Common myeloid progenitor, CD34-positive (primary cell): ENCODE data around the gene ATP8A2.
"Not testable (repeated sequence)": the region's sequence is repeated elsewhere in the genome, so short reads cannot be mapped to it uniquely, and the experiment has no call there.

Experiments
- CTCF ChIA-PET: fragments of 350-600 bp; sonication (Branson Sonifier 250); formaldehyde crosslinking; loops from one replicate; lab custom pipeline; 2021; ENCODE audit warnings: antibody characterized with exemption; lab: Charles Lee
- POLR2A ChIA-PET: fragments of 350-600 bp; sonication (Branson Sonifier 250); formaldehyde crosslinking; loops from one replicate; lab custom pipeline; 2021; ENCODE audit warnings: antibody characterized with exemption; lab: Charles Lee
- DNase-seq, 3 donors: peaks; one replicate each; pipeline versions ENCODE4 v3.0.0 to v3.0.0-alpha.2; 2013
- H3K27ac ChIP-seq, 2 experiments: 1 replicate in 1 of 2; 2 replicates in 1 of 2; pipeline ENCODE4 v1.7.0; 2013; ENCODE audit warnings: inconsistent platforms in 2 of 2, low read length in 2 of 2, mild to moderate bottlenecking in 2 of 2, low read depth in 1 of 2, moderate library complexity in 1 of 2; ENCODE audit not compliant: severe bottlenecking in 2 of 2, insufficient read depth in 1 of 2, poor library complexity in 1 of 2
- H3K27me3 ChIP-seq, 5 experiments: replicated peaks in 2 of 5; 1 replicate in 3 of 5; 2 replicates in 2 of 5; pipeline versions ENCODE4 v1.6.1 to v1.7.0; 2013; ENCODE audit warnings: low read length in 4 of 5, mild to moderate bottlenecking in 2 of 5, moderate library complexity in 2 of 5, inconsistent platforms in 1 of 5; ENCODE audit not compliant: insufficient read depth in 5 of 5, control insufficient read depth in 4 of 5
- H3K36me3 ChIP-seq, 4 experiments: 1 replicate in 2 of 4; 2 replicates in 2 of 4; pipeline versions ENCODE4 v1.6.1 to v1.7.0; 2013; ENCODE audit warnings: low read length in 3 of 4, control low read depth in 1 of 4, mild to moderate bottlenecking in 1 of 4; ENCODE audit not compliant: control insufficient read depth in 4 of 4, insufficient read depth in 4 of 4
- H3K4me1 ChIP-seq, 4 experiments: 1 replicate in 3 of 4; 2 replicates in 1 of 4; pipeline versions ENCODE4 v1.6.1 to v1.7.1; 2013; ENCODE audit warnings: low read length in 3 of 4, mild to moderate bottlenecking in 3 of 4, control low read depth in 1 of 4, inconsistent platforms in 1 of 4, moderate library complexity in 1 of 4; ENCODE audit not compliant: control insufficient read depth in 4 of 4, insufficient read depth in 4 of 4; ENCODE audit errors: control extremely low read depth in 1 of 4
- H3K4me3 ChIP-seq, 7 experiments: 1 replicate in 4 of 7; 2 replicates in 3 of 7; pipeline versions ENCODE4 v1.5.1 to v1.7.0; 2013; ENCODE audit warnings: mild to moderate bottlenecking in 7 of 7, low read length in 6 of 7, moderate library complexity in 6 of 7, inconsistent platforms in 2 of 7, low read depth in 2 of 7, control low read depth in 1 of 7; ENCODE audit not compliant: insufficient read depth in 4 of 7, control insufficient read depth in 1 of 7; ENCODE audit errors: extremely low read depth in 1 of 7
- H3K9me3 ChIP-seq, 5 experiments: 1 replicate in 4 of 5; 2 replicates in 1 of 5; pipeline versions ENCODE4 v1.6.1 to v1.7.1; 2013; ENCODE audit warnings: low read length in 4 of 5, mild to moderate bottlenecking in 2 of 5, inconsistent platforms in 1 of 5, low read depth in 1 of 5, moderate library complexity in 1 of 5; ENCODE audit not compliant: control insufficient read depth in 4 of 5, insufficient read depth in 2 of 5; ENCODE audit errors: control extremely low read depth in 1 of 5
- WGBS: methylation state at CpG from one replicate; pipeline ENCODE4 v1.1.5; 2013; ENCODE audit not compliant: insufficient coverage; 5-methylcytosine and 5-hydroxymethylcytosine counted together

The ATP8A2 gene

DNA sequence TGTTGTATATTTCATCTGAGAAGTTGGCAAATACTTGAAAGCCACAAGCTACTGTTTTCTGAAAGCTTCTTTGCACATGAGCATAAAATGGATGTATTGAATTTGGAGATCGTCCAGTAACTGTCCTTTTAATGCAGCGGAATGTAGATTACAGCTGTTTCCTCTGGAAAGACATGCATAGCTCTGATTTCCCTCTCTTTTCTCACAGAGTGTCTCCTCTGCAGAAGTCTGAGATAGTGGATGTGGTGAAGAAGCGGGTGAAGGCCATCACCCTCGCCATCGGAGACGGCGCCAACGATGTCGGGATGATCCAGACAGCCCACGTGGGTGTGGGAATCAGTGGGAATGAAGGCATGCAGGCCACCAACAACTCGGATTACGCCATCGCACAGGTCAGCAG lies 397.1 kb downstream of the ATP8A2 start:
- Histone ChIP-seq H3K27me3 (no peaks in the 10 kb centered on the region), H3K9me3 (peaks cover 0 to 3% (median 0%) of the 10 kb centered on the region in 5 experiments), H3K4me3 (no peak overlapping the region), H3K27ac (no peak overlapping the region), H3K4me1 (no peaks in the 10 kb centered on the region), H3K36me3 (no peaks in the 10 kb centered on the region)
- POLR2A ChIA-PET, result interaction anchor here (0.5 kb wide), 1 partner anchor 306 kb away, joined by 4 read pairs; no protein-coding TSS in a partner anchor
- CTCF ChIA-PET, result no interaction called here
- 98% methylated on average over 8 of the region's 13 CpGs for WGBS
- no peak for DNase-seq

DNA sequence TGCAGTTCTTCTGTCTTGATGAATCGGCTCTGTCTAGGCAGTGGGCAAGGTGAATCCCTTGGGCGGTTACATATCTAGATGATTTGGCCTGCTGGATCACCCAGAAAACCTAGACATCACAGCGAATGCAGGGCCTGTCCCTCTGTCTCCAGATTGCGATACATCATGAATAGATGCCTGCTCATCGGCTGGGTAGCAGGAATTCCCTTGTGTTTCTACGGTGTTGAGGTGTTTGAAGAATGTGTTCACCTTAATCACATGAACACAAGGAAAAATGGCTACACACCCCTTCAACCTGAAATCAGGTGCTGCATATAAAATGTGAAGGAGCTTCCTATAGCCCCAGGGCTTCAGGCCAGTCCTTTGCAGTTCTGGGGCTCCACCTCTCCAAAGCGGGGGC lies 398.8 kb downstream of the ATP8A2 start:
- 88% methylated on average over 4 of the region's 7 CpGs for WGBS
- no peak for DNase-seq
- H3K27ac ChIP-seq, result no peak overlapping the region
- no peak overlapping the region for H3K4me3 ChIP-seq
- ChIA-PET POLR2A (no interaction called here), CTCF (no interaction called here)
- H3K27me3 ChIP-seq, result no peaks in the 10 kb centered on the region
- H3K36me3 ChIP-seq, result no peaks in the 10 kb centered on the region
- H3K9me3 ChIP-seq, result peaks cover 0 to 3% (median 0%) of the 10 kb centered on the region in 5 experiments
- no peaks in the 10 kb centered on the region for H3K4me1 ChIP-seq

DNA sequence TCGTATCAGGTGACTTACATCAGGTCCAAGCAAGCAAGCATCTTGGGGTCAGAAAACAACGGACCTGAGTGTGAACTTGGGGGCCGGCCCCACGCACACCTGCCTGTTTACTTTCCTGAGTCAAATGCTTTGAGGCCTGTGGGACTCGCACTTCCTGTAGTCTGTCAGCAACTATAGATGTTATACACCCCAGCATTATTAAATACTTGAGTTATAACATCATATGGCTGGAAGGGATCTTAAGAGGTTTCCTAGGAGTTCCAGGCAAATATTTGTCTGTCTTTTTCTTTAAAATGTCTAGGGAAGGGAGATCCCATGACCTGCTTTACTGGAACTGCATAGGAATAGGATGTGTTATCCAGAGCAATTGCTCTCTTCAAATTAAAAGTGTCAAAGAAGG lies 399.4 kb downstream of the ATP8A2 start:
- POLR2A ChIA-PET, result no interaction called here

DNA sequence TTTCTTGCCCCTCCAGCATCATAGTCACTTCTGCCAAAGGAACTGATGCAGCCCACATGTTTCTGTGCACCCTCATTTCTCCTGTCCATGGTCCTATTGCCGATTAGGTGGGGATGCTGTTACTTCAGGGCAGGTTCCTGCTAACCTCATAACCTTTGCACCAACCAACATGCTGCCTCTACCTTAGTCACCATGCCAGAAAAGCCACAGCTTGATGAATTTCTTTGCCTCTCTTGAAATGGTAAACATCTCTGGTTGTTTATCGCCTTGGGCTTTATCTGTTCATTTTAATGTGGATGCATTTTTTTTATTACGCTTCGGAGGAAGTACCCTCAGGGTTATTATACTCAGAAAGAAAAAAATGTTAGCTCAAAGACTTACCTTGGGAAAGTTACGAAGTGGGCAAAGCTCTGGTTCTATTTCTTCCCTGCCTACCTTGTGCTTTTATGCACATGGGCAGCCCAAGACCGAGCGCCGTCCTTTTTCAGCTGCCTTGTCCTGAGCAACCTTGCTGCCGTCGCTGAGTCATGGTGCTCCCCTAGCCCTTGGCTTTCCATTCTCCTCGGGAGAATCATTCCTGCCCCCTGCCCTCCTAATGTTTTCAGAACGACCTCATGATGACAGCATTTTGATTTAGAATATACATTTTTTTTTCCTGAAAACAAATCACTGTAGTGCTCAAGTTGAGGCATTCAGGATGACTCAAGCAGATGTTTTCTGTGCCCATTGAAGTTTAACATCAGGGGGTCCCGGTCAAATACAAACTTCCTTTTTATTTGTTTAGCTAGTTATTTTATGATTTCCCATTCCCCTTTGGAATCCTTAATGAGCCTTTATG lies 400.1 kb downstream of the ATP8A2 start:
- Histone ChIP-seq H3K27me3 (no peaks in the 10 kb centered on the region), H3K9me3 (no peaks in the 10 kb centered on the region), H3K36me3 (no peaks in the 10 kb centered on the region), H3K27ac (no peak overlapping the region), H3K4me3 (no peak overlapping the region), H3K4me1 (no peaks in the 10 kb centered on the region)
- ChIA-PET POLR2A (no interaction called here), CTCF (no interaction called here)
- DNase-seq, result no peak
- 82% methylated on average over 10 of the region's 13 CpGs for WGBS

More for the DNA sequence above, 399.4 kb downstream of the ATP8A2 start:
- no peaks in the 10 kb centered on the region for H3K27me3 ChIP-seq
- H3K36me3 ChIP-seq, result no peaks in the 10 kb centered on the region
- CTCF ChIA-PET, result no interaction called here
- no peak overlapping the region for H3K4me3 ChIP-seq
- H3K27ac ChIP-seq, result no peak overlapping the region
- DNase-seq, result no peak
- WGBS, result 86% methylated on average over 4 of the region's 5 CpGs
- peaks cover 0 to 2% (median 0%) of the 10 kb centered on the region in 5 experiments for H3K9me3 ChIP-seq
- no peaks in the 10 kb centered on the region for H3K4me1 ChIP-seq

DNA sequence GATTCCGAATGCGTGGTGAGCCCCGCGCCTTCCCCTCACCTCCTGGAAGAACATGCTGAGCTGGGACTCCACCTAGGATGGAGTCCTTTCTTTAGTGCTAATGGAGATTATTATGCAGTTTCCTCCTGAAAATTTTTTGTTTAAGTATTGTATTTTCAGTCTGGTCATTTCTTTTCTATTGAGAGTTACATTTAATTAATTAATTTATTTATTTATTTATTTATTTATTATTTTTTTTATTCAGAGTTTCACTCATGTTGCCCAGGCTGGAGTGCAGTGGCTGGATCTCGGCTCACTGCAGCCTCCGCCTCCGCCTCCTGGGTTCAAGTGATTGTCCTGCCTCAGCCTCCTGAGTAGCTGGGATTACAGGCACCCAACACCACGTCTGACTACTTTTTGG lies 400.8 kb downstream of the ATP8A2 start:
- 98% methylated on average over 4 of the region's 8 CpGs for WGBS
- H3K36me3 ChIP-seq, DNase-seq, CTCF ChIA-PET, H3K9me3 ChIP-seq, H3K27ac ChIP-seq, H3K27me3 ChIP-seq, H3K4me3 ChIP-seq, POLR2A ChIA-PET, H3K4me1 ChIP-seq: not testable (repeated sequence)

DNA sequence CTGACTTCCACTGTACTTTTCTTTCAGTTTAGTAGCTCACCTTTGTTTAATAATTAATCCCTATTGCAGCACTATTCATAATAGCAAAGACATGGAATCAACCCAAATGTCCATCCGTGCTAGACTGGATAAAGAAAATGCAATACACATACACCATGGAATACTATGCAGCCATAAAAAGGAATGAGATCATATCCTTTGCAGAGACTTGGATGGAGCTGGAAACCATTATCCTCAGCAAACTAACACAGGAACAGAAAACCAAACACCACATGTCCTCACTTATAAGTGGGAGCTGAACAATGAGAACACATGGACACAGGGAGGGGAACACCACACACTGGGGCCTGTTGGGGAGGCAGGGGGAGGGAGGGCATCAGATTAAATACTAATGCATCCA lies 402.3 kb downstream of the ATP8A2 start:
- CTCF ChIA-PET, H3K27me3 ChIP-seq, H3K36me3 ChIP-seq, H3K9me3 ChIP-seq, POLR2A ChIA-PET, DNase-seq, H3K27ac ChIP-seq, H3K4me3 ChIP-seq, H3K4me1 ChIP-seq: not testable (repeated sequence)
- no CpG with 5 or more reads among the region's 1 CpG for WGBS

DNA sequence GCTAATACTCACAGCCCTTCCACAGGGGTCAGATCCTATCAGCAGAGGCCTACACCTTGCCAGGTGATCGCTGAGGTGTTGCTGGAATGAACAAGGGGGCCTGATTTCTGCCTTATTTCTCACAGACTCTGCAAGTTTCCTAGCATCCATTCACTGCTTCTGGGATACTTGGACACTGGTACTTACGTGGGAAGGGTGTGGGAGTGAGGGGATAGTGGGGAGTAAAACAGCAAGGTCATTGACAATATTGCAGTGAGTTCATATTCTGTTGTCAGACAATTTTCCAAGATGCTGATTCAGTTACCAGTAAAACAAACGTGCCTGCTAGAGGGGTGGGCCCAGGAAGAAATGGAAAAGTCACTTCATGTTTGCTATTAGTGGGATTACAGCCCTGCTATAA lies 403.5 kb downstream of the ATP8A2 start:
- Histone ChIP-seq H3K4me3 (no peak overlapping the region), H3K4me1 (no peaks in the 10 kb centered on the region), H3K27me3 (peaks cover 0 to 2% (median 0%) of the 10 kb centered on the region in 5 experiments), H3K36me3 (no peaks in the 10 kb centered on the region), H3K27ac (no peak overlapping the region), H3K9me3 (no peaks in the 10 kb centered on the region)
- ChIA-PET CTCF (no interaction called here), POLR2A (no interaction called here)
- WGBS, result 88% methylated on average over 3 of the region's 3 CpGs
- no peak for DNase-seq
